Measurements from ENCODE around the gene TLK2.
"Not testable (repeated sequence)": the region's sequence is repeated elsewhere in the genome, so short reads cannot be mapped to it uniquely, and the experiment has no call there.

- not testable (repeated sequence) for TF ChIP-seq POLR2AphosphoS5, POLR2A (IDR thresholded peaks at IDR 0.05)
Measured at GRCh38 chr17:62453656-62454055, 25.0 kb upstream of the TLK2 start.

Measured in sigmoid colon (tissue), 4 donors.